Inflammatory macrophage treated with lipopolysaccharide for 1 hour (primary cell): ENCODE results near the gene KLHL22.
"Not testable (repeated sequence)": the region's sequence is repeated elsewhere in the genome, so short reads cannot be mapped to it uniquely, and the experiment has no call there.

Experiments used
- DNase-seq, 2 donors: peaks; one replicate each; pipeline ENCODE4 v3.0.0-alpha.2; 2020 to 2022

Gene KLHL22

DNA sequence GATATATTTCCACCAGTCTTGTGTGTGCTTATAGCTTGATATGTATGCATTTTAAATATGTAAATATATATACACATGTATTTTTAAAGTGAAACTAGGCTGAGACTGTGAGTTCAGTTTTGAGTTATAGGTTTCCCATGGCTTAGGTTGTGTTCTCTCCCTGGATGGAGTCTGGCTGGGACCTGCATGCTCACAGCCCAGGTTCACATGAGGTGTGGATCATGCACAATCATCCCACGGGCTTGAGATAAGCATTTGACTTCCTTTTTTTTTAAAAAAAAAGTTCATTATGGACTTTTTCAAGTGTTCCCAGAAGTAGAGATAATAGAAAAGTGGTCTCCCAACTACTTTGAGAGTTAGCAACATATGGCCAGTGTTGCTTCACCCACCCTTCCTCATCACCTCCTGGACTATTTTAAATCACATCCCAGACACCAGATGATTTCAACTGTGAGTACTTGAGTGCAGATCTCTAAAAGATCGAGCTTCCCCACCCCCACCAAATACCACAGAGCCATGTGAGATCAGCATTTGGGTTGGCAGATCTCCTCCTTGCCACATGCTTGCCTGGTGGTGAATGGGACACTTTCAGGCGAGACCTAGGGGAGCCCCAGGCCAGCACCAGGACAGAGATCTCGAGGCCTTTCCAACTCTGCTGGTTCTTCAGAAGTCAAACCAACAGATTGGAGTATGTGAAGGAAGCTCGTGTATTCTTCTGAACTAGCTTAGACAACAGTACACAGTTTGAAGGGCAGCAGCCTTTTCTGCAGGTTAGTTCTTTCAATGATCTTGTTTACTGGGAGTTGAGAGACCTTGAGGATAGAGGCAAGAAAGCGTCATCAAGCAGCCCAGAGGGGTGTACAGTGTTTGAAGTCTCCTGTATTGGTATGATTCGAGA, 27.7 kb upstream of the KLHL22 start:
- DNase-seq = peak; percentile 32 to 78

DNA sequence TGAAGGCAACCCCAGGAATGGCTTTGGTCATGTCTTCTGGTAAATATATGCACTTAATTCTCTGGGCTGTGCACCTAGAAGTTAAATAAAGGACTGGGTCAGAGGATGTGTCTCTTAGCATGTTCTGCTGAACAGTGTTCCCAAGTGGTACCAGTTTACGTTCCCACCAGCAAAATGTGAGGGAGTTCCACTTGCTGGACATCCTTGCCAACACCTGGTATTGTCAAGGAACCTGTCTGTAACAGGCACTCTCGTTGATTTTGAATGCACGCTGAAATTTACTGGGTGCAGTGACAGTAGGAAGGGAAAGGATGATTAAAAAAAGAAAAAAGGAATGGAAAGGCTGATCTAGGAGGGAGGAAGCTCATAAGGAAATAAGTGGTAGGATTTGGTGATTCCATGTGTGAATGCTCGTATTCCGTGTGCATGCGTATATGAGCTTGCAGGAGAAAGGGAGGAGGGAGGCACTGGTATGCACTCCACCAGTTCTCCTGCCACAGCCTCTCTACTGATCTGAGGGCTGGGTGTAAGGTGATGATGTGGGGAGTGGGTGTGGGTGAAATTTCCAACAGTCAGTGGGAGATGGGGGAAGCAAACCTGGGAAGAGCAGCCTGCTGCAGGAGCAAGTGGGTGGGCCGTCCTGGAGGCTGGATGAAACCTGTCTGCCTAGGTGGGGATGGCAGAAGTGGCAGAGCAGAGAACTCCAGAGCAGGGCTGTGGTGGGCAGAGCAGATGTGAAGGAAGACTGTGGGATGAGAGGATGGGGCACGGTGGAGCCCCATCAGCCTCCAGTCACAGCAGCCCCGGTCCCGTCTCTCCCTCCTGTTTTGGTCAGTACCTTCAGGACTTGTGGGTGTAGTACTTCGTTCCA, 26.8 kb upstream of the KLHL22 start:
- no peak for DNase-seq

DNA sequence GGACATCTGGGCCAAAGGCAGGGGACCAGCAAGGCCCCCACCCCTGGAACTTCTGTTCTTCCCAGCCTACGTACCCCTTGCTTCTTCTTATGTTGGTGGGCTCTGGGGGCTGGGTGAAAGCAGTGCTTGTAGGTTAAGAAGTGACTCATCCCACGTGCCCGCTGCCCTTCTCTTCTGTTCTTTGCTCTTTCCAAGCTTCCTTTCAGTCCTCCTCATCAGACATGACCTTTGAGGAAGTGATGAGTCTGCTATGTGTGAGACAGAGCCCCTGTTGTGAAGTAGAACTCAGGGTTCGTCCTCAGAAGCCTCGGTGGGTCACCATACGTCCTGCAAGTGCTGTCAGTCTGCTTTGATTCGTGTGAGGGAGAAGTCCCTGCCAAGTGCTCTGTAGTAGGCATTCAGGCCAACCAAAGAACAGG, 24.5 kb upstream of the KLHL22 start:
- peak; percentile 14 to 37 for DNase-seq

DNA sequence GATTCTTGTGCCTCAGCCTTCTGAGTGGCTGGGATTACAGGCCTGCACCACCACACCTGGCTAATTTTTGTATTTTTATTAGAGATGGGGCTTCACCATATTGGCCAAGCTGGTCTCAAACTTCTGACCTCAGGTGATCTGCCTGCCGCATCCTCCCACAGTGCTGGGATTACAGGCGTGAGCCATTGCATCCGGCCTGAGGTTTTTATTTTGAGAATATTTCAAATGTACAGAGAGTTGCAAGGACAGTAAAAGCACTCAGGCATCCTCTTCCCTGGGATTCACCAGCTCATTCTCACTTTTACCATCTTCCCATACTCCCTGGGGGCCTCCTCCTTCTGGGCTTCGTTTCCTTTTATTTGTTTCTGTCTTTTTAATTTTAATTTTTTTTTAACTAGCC, 24.0 kb upstream of the KLHL22 start:
- no peak for DNase-seq

DNA sequence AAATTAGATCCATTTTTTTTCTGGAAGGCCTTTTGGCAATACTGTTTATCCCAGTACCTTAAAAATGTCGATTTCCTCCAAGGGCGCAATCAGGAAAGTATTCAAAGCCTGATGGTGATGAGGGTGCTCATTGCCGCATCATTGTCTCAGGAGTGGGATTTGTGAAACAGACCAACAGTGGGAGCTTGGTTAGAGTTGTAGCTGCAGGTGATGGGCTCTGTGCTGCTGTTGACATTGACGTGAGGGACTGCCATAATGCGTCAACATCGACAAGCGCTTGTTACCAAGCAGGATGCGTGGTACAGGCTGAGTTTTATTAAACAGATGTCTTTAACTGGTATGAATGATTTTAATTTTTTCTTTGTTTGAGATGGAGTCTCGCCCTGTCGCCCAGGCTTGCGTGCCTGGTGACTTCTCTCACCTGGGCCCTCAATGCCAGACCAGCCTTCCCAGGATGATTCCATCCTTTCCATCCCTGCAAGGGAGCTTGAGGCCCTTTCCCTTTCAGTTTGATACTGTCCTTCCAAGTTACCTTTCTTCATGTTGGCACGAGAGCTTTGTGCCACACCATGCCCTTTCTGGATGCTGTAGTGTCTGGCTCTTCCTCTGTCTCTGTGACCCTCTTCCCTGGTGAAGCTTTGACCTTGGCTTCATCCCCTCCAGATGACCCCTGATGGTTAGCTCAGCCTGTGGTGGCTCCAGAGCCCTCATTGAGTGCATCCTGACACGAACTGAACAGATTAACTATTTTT, 22.4 kb upstream of the KLHL22 start:
- no peak for DNase-seq

DNA sequence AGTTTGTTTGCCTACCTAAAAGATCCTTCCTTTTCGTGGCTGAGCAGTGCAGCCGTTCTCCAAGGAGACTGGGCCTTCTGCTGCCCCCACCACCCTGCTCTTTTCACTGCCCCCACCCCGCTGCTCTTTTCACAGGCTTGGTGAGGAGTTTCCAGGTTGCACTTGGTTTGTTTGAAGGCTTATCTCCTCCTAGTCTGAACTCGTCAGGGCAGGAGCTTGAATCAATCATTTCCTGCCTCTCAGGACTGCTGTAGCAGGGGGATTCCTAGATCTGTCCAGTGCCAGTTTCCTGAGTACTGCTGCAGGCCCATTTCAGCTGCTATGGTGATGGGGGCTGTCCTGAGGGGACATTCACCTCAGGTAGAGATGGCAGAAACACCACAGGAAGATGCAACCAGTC, 21.8 kb upstream of the KLHL22 start:
- no peak for DNase-seq

DNA sequence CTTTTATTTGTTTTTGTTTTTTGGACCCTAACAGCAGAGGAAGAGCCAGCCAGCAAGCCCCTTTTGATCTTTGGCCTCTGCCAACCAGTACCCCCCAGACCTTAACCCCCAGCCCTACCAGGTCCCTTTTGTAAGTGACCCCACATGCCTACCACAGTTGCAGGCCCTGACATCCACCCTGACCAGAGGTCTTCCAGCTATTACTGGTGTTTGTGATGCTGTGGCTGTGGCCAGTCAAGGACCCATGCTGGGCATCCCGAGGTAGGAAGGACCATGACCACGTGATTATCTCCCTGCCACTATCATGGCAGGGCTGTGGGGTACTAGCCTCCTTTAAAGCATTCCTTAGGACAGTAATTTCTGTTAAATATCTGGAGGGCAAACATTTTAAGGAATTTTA, 20.8 kb upstream of the KLHL22 start:
- DNase-seq = no peak

DNA sequence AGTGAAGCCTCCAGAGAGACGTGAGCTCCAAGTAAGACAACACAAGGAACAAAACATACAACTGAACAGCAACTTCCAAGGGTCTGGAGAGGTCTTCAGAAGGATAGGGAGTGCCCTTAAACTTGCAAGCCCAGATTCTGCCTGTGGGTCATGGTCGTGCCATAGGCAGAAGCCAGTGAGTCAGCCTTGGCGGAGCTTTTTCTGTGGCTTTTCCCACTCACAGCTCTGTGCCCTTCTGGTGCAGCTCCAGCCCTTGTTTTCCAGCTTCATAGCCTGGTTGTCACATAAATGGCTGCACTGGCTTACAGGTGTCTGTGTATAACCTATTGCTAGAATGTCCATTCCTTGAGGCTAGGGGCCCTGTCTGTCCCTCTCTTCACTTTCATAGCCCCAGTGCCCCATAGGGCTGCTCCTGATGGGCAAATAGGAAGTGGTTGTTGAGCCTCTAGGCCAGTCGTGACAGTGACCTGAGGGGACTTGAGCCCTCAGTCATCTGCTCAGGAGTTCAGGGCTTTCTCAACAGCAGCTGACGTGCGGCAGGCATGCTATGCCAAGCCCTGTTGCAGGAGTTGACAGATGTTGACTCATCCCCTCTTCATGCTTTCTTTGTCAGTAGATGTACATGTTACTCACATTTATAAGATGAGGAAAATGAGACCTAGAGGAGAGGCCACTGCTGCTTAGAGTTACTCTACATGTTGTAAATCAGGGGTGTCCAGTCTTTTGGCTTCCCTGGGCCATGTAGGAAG, 19.2 kb upstream of the KLHL22 start:
- peak; percentile 58 to 92 for DNase-seq

DNA sequence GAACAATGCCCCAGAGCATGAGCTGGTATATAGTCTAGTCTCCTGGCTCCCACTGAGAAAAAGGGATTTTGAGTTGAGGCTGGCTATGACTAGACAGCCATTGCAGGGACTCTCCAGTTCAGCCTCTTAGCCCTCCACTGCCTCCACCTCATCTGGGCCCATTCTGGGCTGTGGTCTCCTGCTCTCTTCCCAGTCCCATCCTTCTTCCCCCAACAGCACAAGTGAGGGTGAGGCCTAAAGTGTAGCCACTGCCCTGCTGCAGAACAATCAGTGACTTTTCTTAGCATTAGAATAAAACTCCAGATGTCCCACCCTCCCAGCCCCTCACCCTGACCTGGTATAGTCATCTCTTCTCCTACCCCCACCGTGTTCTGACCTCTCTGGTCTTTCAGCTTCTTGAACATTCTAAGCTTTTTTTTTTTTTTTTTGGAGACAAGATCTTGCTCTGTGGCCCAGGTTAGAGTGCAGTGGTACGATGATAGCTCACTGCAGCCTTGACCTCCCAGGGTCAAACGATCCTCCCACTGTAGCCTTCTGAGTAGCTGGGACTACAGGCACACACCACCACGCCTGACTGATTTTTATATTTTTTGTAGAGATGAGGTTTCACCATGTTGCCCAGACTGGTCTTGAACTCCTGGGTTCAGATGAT, 16.1 kb upstream of the KLHL22 start:
- no peak for DNase-seq

DNA sequence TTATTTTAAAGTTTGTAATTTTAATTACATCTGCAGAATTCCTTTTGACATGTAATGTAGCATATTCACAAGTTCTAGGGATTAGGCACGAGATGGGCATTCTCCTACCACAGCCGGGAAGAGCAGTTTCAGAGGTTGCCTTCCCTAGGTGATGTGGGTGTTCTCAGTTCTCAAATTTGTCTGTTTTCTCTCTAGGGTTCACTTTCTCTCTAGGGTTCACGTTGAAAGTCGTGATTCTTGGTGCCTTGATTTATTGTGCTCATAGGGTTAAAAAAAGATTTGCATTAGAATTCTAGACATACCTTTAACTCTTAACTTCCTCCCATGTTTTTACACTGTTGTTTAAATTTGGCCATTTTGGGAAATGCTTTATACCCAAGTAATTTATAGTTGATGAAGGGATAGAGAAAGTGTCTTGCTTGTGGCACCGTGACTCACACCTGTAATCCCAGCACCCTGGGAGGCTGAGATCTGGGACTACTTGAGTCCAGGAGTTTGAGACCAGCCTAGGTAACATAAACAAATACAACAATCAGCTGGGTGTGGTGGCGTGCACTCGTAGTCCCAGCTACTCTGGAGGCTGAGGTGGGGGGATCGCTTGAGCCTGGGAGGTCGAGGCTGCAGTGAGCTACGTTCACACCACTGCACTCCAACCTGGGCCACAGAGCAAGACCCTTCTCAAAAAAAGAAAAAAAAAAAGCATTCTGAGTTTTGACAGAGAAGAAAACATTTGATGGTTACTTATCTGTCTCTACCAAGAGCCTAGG, 15.4 kb upstream of the KLHL22 start:
- no peak for DNase-seq

DNA sequence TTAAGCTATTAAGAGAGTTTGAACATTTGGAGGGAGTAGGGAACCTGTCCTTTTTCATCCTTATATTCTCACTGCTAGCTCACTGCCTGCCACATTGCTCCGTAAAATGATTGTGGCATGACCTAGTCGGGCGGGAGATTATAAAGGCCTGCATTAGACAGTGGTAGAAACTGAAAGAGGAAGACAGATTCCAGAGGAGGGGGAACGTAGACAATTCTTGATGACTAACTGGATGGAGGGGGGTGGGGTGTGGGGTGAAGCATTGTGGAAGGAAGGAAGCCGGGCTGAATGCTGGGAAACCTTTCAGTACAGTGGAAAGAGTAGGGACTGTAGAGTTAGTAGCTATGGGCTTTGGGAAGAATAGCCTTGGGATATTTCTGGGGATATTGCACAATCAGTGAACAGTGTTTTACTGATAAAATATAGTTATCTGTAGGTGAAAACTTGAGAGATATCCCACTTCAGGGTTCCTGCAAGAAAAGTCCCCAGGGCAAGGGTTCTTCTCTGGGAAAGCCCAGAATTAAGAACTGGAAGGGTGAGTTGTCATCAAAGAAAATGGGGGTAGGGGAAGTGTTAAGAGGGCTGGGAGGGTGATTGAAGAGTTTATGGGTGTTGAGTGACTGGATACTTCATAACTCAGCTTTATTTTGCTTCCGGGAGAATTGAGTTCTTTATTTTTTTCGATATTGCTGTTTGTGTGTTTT, 13.9 kb upstream of the KLHL22 start:
- peak; percentile 93 to 94 for DNase-seq

DNA sequence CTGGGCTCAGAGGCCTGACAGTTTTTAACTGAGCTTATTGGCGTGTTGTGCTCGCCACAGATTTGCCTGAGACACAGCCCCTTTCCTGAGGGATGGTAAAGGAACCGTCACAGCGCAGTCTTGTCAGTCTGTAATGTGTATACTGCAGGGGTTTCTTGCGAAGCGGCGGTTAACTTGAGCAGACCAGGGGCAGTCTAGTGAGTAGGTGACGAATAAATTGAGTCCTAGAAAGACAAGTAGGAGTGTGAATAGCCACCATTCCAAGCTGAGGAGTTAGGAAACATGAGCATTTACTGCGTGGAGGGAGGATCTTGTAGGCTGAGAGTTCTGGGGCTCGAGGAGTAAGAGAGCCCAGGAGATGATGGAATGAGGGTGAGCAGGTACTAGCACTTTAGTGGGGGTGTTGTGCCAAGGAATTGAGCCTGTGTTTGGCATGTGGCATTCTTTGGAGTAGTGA, 13.2 kb upstream of the KLHL22 start:
- no peak for DNase-seq

DNA sequence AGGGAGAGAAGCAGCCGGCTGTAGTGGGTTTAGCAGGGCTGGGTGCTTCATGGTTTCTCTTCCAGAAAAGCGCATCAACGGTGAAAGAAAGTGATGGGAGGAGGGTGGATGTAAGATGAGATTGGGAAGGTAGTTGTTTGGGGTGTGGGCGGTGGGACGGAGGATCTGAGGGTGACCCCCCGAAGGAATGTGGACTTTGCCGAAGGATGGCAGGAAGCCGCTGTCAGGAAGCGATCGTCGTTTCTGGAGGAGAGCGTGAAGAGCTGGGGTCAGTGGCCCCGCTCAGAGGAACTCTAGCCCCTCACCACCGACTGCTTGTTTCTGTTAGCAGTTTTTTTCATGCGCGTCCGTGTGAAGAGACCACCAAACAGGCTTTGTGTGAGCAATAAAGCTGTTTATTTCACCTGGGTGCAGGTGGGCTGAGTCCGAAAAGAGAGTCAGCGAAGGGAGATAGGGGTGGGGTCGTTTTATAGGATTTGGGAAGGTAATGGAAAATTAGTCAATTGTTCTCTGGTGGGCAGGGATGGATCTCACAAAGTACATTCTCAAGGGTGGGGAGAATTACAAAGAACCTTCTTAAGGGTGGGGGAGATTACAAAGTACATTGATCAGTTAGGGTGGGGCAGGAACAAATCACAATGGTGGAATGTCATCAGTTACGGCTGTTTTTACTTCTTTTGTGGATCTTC, 12.6 kb upstream of the KLHL22 start:
- not testable (repeated sequence) for DNase-seq

DNA sequence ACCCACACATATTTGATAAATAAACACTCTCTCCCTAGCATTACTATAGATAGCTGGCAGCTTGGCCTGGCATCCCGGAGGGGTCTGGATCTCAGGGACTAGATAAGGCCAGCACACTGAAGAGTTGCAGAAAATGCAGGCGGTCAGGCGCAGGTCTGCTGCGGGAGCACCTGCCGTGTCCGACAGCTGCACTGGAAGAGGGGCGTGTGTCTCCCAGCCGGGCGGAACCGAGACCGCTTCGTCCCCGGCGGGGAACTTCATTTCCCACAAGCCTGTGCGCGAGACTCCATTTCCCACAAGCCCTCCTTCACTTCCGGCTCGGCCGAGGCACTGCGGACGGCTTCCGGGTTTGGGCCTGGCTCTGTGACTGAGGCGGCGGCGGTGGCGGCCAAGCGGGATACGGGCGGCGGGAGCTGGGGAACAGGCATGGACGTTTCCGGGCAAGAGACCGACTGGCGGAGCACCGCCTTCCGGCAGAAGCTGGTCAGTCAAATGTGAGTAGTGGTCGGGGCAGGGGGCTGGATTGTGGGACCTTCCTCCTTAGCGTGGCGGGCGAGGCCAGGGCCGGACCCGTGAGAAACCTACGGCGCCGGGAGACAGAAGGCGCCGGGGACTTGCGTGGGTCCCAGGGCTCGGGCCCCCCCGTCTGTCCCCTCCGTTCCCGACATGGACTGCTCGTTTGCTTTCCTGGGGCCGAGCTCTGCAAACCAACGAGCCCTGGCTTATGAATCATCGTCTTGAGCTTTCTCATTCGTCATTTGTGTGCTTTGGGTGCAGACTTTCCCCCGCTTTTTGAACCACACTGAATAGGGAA, 11.9 kb upstream of the KLHL22 start, which contains the start of gene MED15:
Gene MED15 (plus strand): TSS at position 358 of the 814 bp plus-strand sequence. CDS start 69 bp downstream, at position 427.
- DNase-seq = peak; percentile 85 to 91

DNA sequence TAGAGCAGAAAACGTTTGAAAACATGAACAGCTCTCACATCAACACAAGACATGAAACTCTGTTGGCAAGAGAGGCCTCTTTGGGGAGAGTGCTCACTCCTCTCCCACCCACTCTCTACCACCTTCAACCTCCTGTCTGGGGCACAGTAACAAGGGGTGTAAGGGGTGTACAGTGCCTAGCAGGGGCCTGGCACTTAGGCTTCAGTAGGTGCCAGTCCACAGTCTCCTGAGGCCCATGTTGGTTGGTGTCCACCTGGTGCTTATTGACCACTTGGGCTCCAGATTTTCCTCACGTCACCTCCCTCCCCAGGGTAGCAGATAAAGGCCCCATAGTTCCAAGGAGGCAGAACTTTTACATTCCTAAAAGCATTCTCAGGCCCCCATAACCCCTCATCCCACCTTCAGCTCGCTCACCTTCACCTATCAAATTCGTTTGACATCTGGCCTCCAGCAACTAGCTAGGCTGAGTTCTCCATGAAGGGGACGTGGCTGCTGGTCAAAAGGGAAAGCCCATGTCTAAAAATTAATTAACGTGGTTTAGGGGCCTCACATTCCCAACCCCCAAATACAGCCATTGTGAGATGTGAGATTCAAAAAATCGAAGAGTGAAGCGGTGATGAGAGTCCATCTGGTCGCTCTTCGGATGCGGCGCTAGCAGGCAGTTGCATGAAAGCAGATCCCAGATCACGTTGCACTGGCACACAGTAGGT, 11.1 kb upstream of the KLHL22 start:
- no peak for DNase-seq

DNA sequence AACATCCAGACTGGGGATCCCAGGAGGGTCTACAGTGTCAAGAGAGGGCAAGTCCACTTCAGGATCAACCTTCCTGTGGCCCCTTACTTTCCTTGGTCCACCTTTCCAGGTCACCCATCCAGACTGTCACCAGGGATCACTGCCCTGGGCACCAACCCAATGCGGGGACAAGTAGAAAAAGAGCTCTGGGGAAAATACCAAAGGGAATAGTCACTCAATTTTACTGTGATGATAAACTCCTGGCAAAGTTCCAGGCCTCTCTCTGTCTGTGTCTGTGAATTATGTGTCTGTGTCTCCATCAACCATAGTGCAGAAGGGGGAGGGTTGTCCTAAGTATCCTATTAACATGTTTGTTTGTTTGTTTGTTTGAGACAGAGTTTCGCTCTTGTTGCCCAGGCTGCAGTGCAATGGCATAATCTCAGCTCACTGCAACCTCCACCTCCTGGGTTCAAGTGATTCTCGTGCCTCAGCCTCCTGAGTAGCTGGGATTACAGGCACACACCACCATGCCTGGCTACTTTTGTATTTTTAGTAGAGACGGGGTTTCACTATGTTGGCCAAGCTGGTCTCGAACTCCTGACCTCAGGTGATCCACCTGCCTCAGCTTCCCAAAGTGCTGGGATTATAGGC, 8.8 kb upstream of the KLHL22 start:
- not testable (repeated sequence) for DNase-seq

DNA sequence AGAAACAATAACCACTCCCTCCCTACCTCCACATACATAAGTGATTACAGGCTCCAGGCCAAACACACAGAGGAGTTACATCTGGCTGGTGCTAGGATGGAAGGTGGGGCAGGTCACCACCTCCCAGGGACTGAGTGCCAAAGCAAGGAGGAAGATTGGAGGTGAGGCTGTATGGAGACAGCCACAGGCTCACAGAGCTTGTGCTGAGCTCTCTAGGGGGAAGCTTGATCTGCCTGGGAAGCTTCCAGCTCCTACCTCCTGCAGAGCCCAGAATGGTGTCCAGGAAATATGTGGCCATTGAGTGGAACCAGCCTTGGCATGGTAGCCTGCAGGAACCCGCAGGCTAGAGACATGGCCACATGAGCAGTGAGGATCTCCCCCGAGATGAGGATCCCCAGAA, 8.2 kb upstream of the KLHL22 start:
- no peak for DNase-seq
